ENCODE results near the gene PEPD.

PEPD gene

DNA sequence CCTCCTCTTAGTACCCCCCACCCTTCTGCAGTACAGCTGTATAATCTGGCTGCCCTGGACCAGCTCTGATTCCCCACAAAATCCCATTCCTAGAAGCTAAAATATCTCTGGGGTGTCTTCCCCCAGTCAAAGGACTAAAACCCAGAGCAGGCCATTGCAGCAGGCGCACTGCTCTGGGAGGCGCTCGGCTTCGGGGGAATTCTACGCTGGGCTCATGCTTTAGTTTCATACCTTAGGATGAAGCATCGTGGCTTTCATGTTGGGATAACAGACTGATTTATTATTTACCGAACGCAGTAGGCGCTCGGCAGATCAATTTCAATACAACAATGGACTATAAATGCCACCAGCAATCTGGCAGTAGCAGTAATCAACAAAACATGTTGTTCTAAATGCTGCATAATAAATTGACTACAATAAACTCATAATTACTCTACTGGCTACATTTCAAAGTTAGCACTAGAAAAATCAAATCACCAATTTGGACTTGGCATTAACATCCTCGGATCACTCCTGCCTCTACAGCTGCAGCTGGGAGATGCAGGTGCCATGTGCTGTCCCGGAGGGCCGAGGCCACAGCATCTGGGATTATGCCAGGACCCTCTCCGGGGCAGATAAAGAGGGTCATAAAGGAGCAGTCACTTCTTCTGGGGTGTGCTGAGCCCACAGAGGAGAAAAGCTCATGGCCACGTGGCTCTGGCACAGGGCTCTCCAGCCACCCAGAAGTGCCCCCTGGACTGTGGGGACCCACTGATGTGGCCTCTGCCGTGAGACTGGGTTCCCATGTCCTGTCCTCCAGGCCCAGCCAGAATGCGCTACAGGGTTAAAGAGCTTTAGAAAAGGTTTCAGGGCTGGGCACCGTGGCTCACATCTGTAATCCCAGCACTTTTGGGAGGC lies 112.8 kb downstream of the PEPD start:
- no peak for DNase-seq (ENCODE audit: low read depth in 1 of 2, low spot score in 1 of 2)

GRCh38 chr19:33408116-33408515 lies 113.5 kb downstream of the PEPD start:
- no peak for DNase-seq (ENCODE audit: low read depth in 1 of 2, low spot score in 1 of 2)

GRCh38 chr19:33407716-33408115 lies 113.9 kb downstream of the PEPD start:
- no peak for DNase-seq (ENCODE audit: low read depth in 1 of 2, low spot score in 1 of 2)

- no peak for DNase-seq (ENCODE audit: low read depth in 1 of 2, low spot score in 1 of 2)
These were observed 114.4 kb downstream of the PEPD start for GRCh38 chr19:33407140-33407551.

DNA sequence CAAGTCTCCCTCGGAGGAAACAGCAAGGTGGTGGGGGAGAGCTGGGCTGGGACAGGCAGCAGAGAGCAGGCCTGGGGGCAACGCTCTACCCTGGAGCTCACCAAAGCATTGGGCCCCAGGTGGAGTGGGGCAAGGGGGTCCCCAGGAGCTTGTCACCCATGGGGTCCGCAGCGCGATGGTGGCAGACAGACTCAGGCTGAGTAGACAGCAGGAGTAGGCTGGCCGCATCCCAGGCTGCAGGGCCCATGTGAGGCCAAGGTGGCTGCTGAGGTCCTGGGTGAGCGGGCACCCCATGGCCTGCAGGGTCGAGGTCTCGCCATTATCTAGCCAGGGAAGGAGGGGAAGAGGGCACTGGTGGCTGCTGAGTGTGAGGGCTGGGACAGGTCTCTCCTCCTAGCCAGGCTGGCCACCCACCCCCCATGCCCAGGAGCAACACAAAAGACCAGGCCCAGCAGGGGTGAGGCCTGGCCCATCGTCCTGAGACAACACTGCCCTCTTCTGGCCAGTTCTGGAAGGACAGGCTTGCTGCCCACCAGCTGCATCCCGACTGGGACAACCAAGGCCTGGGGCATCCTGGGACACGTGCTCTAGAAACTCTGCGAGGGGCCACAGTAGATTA lies 115.0 kb downstream of the PEPD start:
- peak; percentile 68 to 74 for DNase-seq (ENCODE audit: low read depth in 1 of 2, low spot score in 1 of 2)

DNA sequence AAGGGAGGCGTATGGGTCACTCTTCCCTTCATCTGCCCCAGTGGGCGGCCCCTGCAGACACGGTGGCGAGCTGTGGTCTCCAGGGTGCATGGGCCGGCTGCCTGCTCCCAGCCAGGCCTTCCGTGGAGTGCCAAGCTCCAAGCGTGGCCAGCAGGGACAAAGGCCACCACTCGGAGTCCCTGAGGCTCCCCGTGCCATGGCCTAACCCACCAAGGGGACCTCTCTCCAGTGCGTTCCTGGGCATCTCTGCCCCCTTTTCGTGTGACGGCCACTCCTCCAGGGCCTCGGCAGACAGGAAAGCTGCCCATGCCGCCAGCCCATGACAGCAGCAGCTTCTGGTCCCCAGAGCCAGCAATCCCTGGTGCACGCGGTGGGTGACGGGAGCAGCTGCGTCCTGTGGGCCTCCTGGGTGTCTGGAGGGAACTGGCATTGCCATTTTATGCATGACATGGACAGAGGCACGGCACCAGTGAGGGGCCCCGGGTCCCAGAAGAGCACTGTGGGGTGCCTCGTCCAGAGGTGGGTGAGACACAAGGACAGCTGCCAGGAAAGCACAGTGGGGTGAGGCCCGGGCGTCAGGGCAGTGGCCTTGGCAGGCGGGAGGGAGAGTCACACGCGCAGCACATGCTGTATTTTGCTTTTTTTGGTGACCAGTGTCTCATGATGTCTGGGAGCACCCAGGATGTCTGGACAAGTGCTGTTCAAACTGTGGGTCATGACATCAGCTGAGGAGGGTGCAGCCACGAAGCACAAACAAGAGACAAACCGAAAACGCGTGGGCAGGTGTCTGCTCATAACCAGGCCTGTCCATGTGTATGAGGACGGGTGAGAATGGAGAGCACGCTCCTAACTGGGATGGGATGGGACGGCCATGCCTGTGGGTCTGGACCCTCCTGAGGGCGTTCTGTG lies 115.8 kb downstream of the PEPD start:
- no peak for DNase-seq (ENCODE audit: low read depth in 1 of 2, low spot score in 1 of 2)

DNA sequence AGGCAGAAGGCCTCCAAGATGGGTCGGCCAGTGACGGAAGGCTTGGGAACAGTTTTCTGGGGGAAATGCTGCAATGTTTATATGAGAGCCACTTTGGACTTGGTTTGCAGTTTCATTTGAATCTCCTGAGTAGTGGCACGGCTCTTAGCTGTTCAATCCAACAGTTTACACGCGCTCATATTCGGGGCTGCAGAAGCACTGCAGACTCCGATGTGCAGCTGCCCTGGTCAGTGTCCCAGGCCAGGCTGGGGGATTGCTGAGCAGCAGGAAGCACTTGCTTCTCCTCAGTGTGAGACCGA lies 116.4 kb downstream of the PEPD start:
- no peak for DNase-seq (ENCODE audit: low read depth in 1 of 2, low spot score in 1 of 2)

DNA sequence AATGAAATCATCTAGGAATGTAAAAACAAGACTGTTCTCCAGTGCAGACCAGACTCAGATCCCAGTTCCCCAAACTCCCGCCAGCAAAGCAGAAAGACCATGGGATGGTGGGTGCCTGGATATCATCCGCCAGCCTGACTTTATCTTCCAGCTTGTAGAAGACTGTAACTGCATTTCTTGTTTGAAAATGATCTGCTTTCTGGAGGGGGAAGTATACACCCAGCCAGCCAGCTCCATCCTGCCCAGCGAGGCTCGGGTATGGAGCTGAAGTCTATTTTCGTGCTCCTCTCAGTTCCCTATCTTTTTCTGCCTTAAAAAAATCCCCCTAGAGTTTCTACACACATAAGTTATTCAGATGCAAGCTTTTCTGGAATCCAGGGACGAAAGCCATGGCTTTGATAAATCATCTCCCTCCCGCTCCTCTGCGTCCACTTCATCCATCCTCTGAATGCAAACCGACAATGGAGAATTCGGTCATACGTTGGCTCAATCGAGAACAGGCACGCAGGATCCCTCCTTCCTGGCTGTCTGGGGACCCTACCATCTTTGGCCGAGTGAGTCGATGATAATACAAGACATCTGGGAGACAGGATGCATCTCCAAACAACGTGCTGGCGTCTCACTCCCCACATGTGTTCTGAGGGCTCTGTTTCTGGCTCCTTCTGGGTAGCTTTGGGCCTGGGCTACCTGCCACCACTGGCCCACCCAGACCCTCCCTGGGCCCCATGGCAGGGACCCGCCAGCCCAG lies 116.9 kb downstream of the PEPD start:
- DNase-seq (ENCODE audit: low read depth in 1 of 2, low spot score in 1 of 2): no peak

GRCh38 chr19:33403973-33404304 lies 117.7 kb downstream of the PEPD start:
- no peak for DNase-seq (ENCODE audit: low read depth in 1 of 2, low spot score in 1 of 2)

GRCh38 chr19:33403221-33403972 lies 118.2 kb downstream of the PEPD start:
- DNase-seq (ENCODE audit: low read depth in 1 of 2, low spot score in 1 of 2): no peak

GRCh38 chr19:33402421-33403220 lies 119.0 kb downstream of the PEPD start:
- no peak for DNase-seq (ENCODE audit: low read depth in 1 of 2, low spot score in 1 of 2)

DNA sequence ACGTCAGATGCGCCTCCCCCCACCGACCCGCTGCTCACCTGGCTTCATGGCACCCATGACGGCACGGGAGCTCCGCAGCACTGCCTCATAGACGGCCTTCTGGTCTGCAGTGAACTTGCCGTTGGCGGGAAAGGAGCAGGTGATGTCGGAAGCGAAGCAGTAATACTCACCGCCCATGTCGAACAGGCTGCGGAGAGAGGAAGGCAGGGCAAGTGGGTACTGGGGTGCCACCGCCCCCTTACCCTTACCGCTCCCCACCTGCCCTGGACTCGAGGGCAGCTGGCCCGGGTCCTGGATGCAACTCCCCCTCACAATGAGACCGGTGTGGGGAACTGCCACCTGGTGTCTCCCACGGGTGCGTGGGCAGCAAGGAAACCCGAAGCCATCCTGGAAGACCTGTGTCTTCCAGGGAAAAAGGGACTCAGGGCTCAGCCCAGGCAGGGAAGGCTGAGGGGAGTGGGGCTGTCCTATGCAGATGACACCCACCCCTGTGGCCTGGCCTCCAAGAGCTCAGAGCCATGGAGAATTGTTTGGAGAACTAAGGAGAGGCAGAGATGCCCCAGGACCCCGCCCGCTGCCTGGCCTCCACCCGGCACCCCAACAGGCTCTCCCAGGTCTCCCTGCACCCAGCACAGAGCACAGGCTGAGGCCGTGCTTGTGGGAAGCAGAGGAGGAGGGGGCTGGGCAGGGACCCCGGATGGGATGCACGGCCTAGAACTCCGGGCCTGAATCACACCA lies 119.7 kb downstream of the PEPD start:
- DNase-seq (ENCODE audit: low read depth in 1 of 2, low spot score in 1 of 2): no peak

GRCh38 chr19:33400856-33401682 lies 120.5 kb downstream of the PEPD start:
- DNase-seq (ENCODE audit: low read depth in 1 of 2, low spot score in 1 of 2): no peak

GRCh38 chr19:33399745-33400681 lies 121.6 kb downstream of the PEPD start:
- DNase-seq (ENCODE audit: low read depth in 1 of 2, low spot score in 1 of 2): no peak

DNA sequence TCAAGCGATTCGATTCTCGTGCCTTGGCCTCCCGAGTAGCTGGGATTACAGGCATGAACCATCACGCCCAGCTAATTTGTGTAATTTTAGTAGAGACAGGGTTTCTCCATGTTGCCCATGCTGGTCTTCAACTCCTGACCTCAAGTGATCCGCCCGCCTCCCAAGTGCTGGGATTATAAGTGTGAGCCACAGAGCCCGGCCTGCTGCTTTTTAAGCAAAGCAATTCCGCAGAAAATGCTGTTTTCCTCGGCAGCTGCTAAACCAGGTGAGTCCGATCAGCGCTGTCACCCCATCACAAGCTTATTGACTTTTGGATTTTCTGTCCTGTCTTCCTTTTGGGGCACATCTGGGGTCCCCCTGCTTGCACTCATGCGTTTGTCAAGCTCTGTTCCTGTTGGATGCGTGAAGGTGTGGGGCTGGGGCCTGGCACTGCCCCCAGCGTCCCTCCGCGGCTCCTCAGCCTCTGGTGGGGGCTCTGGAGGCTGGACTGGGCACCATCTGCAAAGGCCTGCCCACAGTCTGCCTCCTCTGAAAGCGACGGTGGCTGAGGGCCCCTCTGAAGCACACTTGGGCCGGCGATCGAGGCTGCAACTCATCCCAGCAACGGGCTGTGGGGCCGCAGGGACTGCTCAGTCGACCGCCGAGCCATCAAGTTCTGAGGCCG lies 122.4 kb downstream of the PEPD start:
- DNase-seq (ENCODE audit: low read depth in 1 of 2, low spot score in 1 of 2): no peak

- DNase-seq (ENCODE audit: low read depth in 1 of 2, low spot score in 1 of 2): no peak
These were observed 123.1 kb downstream of the PEPD start for GRCh38 chr19:33398361-33399060.

Measured in activated CD4-positive, alpha-beta T cell treated with anti-CD3 and anti-CD28 coated beads, Interleukin-2, amount 50 U/mL, for 24 hours (primary cell).